ENCODE results near the gene STON2.

STON2 gene

GRCh38 chr14:81219210-81219758 is 180.8 kb downstream of the STON2 start:
- peak; percentile 92 for DNase-seq (ENCODE audit: low read depth)
- H3K4me3 ChIP-seq (ENCODE audit: control insufficient read depth, low read depth, low read length): peak overlapping the region; percentile 80
- TF ChIP-seq, protein P1, sequence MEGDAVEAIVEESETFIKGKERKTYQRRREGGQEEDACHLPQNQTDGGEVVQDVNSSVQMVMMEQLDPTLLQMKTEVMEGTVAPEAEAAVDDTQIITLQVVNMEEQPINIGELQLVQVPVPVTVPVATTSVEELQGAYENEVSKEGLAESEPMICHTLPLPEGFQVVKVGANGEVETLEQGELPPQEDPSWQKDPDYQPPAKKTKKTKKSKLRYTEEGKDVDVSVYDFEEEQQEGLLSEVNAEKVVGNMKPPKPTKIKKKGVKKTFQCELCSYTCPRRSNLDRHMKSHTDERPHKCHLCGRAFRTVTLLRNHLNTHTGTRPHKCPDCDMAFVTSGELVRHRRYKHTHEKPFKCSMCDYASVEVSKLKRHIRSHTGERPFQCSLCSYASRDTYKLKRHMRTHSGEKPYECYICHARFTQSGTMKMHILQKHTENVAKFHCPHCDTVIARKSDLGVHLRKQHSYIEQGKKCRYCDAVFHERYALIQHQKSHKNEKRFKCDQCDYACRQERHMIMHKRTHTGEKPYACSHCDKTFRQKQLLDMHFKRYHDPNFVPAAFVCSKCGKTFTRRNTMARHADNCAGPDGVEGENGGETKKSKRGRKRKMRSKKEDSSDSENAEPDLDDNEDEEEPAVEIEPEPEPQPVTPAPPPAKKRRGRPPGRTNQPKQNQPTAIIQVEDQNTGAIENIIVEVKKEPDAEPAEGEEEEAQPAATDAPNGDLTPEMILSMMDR (IDR thresholded peaks at IDR 0.05; ENCODE audit: control insufficient read depth, insufficient read depth, low read depth, low read length, missing control alignments): no peak

GRCh38 chr14:81211844-81212243 is 188.3 kb downstream of the STON2 start:
- TF ChIP-seq, protein P1 (IDR thresholded peaks at IDR 0.05; ENCODE audit: control insufficient read depth, insufficient read depth, low read depth, low read length, missing control alignments): peak; percentile 47
- no peak for DNase-seq (ENCODE audit: low read depth)
- no peak overlapping the region for H3K4me3 ChIP-seq (ENCODE audit: control insufficient read depth, low read depth, low read length)

Measured in AG09309 (cell line).